ENCODE data around the gene EME1. TPM values are rescaled to one million over a fixed set of nuclear protein-coding genes. Genes with fewer than 3 reads are reported as not detected.

The EME1 gene
- total and polyA plus RNA-seq, 2 of the 4 experiments (the other 2 are of a cell fraction) = 9.1 to 9.4 TPM

GRCh38 chr17:50364061-50364458 is 9.0 kb upstream of the EME1 start:
- BruUV-seq (replicated peaks) = no TSS peak
- TF ChIP-seq USF2 (IDR thresholded peaks at IDR 0.05; ENCODE audit: low read depth, low read length) (no peak), RFX5 (IDR thresholded peaks at IDR 0.05; ENCODE audit: low read depth, low read length) (no peak), RCOR1 (IDR thresholded peaks at IDR 0.05; ENCODE audit: insufficient replicate concordance, low read length) (no peak), FOS (IDR thresholded peaks at IDR 0.05; ENCODE audit: low read depth, low read length) (no peak), ELK1 (IDR thresholded peaks at IDR 0.05; ENCODE audit: borderline replicate concordance, low read depth, low read length) (no peak), BHLHE40 (IDR thresholded peaks at IDR 0.05; ENCODE audit: low read depth, low read length) (no peak), MXI1 (IDR thresholded peaks at IDR 0.05; ENCODE audit: borderline replicate concordance, low read depth, low read length) (no peak), RAD21 (IDR thresholded peaks at IDR 0.05; ENCODE audit: low read length) (no peak), CEBPB (IDR thresholded peaks at IDR 0.05; ENCODE audit: low read depth, low read length) (no peak), CHD1 (IDR thresholded peaks at IDR 0.05; ENCODE audit: low read depth, low read length) (no peak), NFE2L2 (IDR thresholded peaks at IDR 0.05; ENCODE audit: low read depth, low read length) (no peak), MAFK (IDR thresholded peaks at IDR 0.05; ENCODE audit: low read depth, low read length) (no peak), SMC3 (IDR thresholded peaks at IDR 0.05; ENCODE audit: low read depth, low read length) (no peak), MAZ (IDR thresholded peaks at IDR 0.05; ENCODE audit: borderline replicate concordance, low read depth, low read length) (no peak), POLR2A (IDR thresholded peaks at IDR 0.05; ENCODE audit: low read depth, low read length) (no peak)
- TF ChIP-seq, protein P1, sequence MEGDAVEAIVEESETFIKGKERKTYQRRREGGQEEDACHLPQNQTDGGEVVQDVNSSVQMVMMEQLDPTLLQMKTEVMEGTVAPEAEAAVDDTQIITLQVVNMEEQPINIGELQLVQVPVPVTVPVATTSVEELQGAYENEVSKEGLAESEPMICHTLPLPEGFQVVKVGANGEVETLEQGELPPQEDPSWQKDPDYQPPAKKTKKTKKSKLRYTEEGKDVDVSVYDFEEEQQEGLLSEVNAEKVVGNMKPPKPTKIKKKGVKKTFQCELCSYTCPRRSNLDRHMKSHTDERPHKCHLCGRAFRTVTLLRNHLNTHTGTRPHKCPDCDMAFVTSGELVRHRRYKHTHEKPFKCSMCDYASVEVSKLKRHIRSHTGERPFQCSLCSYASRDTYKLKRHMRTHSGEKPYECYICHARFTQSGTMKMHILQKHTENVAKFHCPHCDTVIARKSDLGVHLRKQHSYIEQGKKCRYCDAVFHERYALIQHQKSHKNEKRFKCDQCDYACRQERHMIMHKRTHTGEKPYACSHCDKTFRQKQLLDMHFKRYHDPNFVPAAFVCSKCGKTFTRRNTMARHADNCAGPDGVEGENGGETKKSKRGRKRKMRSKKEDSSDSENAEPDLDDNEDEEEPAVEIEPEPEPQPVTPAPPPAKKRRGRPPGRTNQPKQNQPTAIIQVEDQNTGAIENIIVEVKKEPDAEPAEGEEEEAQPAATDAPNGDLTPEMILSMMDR (conservative IDR thresholded peaks at IDR 0.05; ENCODE audit: low read depth, low read length) = no peak
- H3K4me3 ChIP-seq (ENCODE audit: insufficient read depth, low read depth, low read length) = no peak overlapping the region
- H2AFZ ChIP-seq (replicated peaks; ENCODE audit: low read length, poor library complexity) = peak overlapping the region; percentile 37
- no peak overlapping the region for H2BK120ac ChIP-seq (ENCODE audit: low read depth, low read length)
- no peak overlapping the region for H2BK5ac ChIP-seq (ENCODE audit: low read depth, low read length, poor library complexity, severe bottlenecking)
- H3K4me1 ChIP-seq (ENCODE audit: control insufficient read depth, insufficient read depth, low read length) = peaks cover 11% of the 10 kb centered on the region
- H3K23ac ChIP-seq (ENCODE audit: low read depth, low read length) = no peak overlapping the region
- H3K9me1 ChIP-seq (ENCODE audit: insufficient read depth, low read length) = peaks cover 9% of the 10 kb centered on the region; the same call in 1 of the 2 replicates
- ChIA-PET CTCF (interaction anchor here (0.5 kb wide), 1 partner anchor 334 kb away, joined by 5 read pairs; no protein-coding TSS in a partner anchor), POLR2A (ENCODE audit: unreplicated experiment) (interaction anchor here (0.9 kb wide), 1 partner anchor 162 kb away, joined by 3 read pairs; the partner anchor contains the start of gene COL1A1)
- in situ Hi-C loops (cut with MboI; ENCODE audit: low sequenced_read_pairs) = no loop called here
- no peak overlapping the region for H3K18ac ChIP-seq (ENCODE audit: low read depth, low read length)
- dilution Hi-C loops (cut with HindIII; ENCODE audit: low sequenced_read_pairs, unreplicated experiment) = no loop called here
- no peak overlapping the region for H4K8ac ChIP-seq (ENCODE audit: low read depth in 2 of 2, low read length in 2 of 2)
- 80% methylated on average over 1 of the region's 4 CpGs; no CpG with 5 or more reads in 1 of the 2 experiments for WGBS, 2 experiments (ENCODE audit: extremely low coverage in 2 of 2, insufficient read length in 1 of 2)
- H4K5ac ChIP-seq (ENCODE audit: low read depth, low read length) = no peak overlapping the region
- H3K36me3 ChIP-seq (ENCODE audit: control insufficient read depth, insufficient read depth, low read length) = peaks cover 45% of the 10 kb centered on the region
- peak overlapping the region; percentile 7 for H2AK9ac ChIP-seq (replicated peaks; ENCODE audit: low read depth, low read length, poor library complexity)
- H4K20me1 ChIP-seq (ENCODE audit: insufficient read depth, low read length) = peaks cover 22% of the 10 kb centered on the region; the same call in 1 of the 2 replicates
- ATAC-seq (ENCODE audit: low read depth) (no peak), DNase-seq (no peak)
- H3K4me2 ChIP-seq (ENCODE audit: low read depth, low read length) = no peak overlapping the region
- H3K4ac ChIP-seq (ENCODE audit: low read depth, low read length) = 0 out of 2 replicates have a peak overlapping the region, but pooled peaks have one; percentile 54
- H2BK20ac ChIP-seq (ENCODE audit: low read depth, low read length) = no peak overlapping the region
- no peak overlapping the region for H2BK15ac ChIP-seq (ENCODE audit: low read depth, low read length)
- H4K91ac ChIP-seq (ENCODE audit: insufficient read depth, low read depth, low read length) = no peak overlapping the region
- no peaks in the 10 kb centered on the region for H3K9me3 ChIP-seq (ENCODE audit: control insufficient read depth, insufficient read depth, low read length)
- intact Hi-C loops (cut with micrococcal nuclease) = no loop called here
- H3K27me3 ChIP-seq (ENCODE audit: control insufficient read depth, insufficient read depth, low read length) = no peaks in the 10 kb centered on the region
- no peak overlapping the region for H3K56ac ChIP-seq (ENCODE audit: extremely low read depth, insufficient read depth, low read length)
- H3K9ac ChIP-seq (ENCODE audit: low read depth, low read length) = no peak overlapping the region
- H2AK5ac ChIP-seq (ENCODE audit: low read depth, low read length) = peak overlapping the region; percentile 1; the same call in 1 of the 2 replicates
- no peak overlapping the region for H3K27ac ChIP-seq (ENCODE audit: insufficient read depth, low read length)
- peaks cover 0 to 29% of the 10 kb centered on the region in 2 experiments; a peak in 1 of 4 replicates for H3K79me1 ChIP-seq (ENCODE audit: low read depth in 1 of 2, low read length in 2 of 2)
- no peak overlapping the region for H3K14ac ChIP-seq (replicated peaks; ENCODE audit: low read depth, low read length)
